Adipose tissue (tissue), 3 donors: ENCODE data around the gene ALG6. TPM values are rescaled to one million over a fixed set of nuclear protein-coding genes. Genes with fewer than 3 reads are reported as not detected.
"Not testable (repeated sequence)": the region's sequence is repeated elsewhere in the genome, so short reads cannot be mapped to it uniquely, and the experiment has no call there.

Experiments used
- H3K27ac ChIP-seq: one replicate; pipeline ENCODE4 v1.5.1; 2013; ENCODE audit warnings: low read depth, low read length
- WGBS, 3 donors: extraction: QIAGEN DNeasy Blood & Tissue Kit; methylation state at CpG; one replicate each; pipeline ENCODE4 v1.1.7; 2013; 5-methylcytosine and 5-hydroxymethylcytosine counted together
- polyA plus RNA-seq, 3 donors: library from polyadenylated mRNA; stranded (reverse); fragments of 200-250 nt; gene quantifications; one replicate each; pipeline ENCODE4 v1.2.3, GENCODE V29; 2013
- donor health status: healthy with polysubstance abuse.
- donor health status: Bipolar disorder and iron deficiency.
- donor health status: healthy.

Gene ALG6
- polyA plus RNA-seq, 3 donors = 5.9 to 6.9 (median 6.2) TPM

- H3K27ac ChIP-seq = no peak overlapping the region
- 11 to 13% (median 12%) methylated on average over 37 of the region's 37 CpGs for WGBS, 3 donors
Measured at GRCh38 chr1:63326473-63327380, 40.7 kb upstream of the ALG6 start.

GRCh38 chr1:63327417-63328054 lies 39.9 kb upstream of the ALG6 start:
- no peak overlapping the region for H3K27ac ChIP-seq
- 6 to 9% (median 8%) methylated on average over 24 to 25 of the region's 25 CpGs for WGBS, 3 donors

GRCh38 chr1:63328122-63328521 lies 39.3 kb upstream of the ALG6 start:
- H3K27ac ChIP-seq = no peak overlapping the region
- WGBS, 3 donors = 46 to 55% (median 54%) methylated on average over 8 of the region's 8 CpGs

GRCh38 chr1:63328781-63329180 lies 38.6 kb upstream of the ALG6 start:
- H3K27ac ChIP-seq = no peak overlapping the region
- WGBS, 3 donors = 68 to 77% (median 75%) methylated on average over 9 of the region's 9 CpGs

GRCh38 chr1:63329621-63330330 lies 37.7 kb upstream of the ALG6 start:
- H3K27ac ChIP-seq = no peak overlapping the region
- WGBS, 3 donors = 3 to 5% (median 4%) methylated on average over 48 to 50 of the region's 50 CpGs

- 4 to 7% (median 6%) methylated on average over 28 of the region's 28 CpGs for WGBS, 3 donors
- no peak overlapping the region for H3K27ac ChIP-seq
Measured at GRCh38 chr1:63330331-63330916, 37.0 kb upstream of the ALG6 start.

- 39 to 44% (median 40%) methylated on average over 2 of the region's 2 CpGs for WGBS, 3 donors
- H3K27ac ChIP-seq = no peak overlapping the region
Measured at GRCh38 chr1:63342402-63342801, 25.0 kb upstream of the ALG6 start.

GRCh38 chr1:63343922-63344321 lies 23.5 kb upstream of the ALG6 start:
- H3K27ac ChIP-seq = no peak overlapping the region
- WGBS, 3 donors = 30 to 70% (median 43%) methylated on average over 1 of the region's 1 CpG

GRCh38 chr1:63350320-63350719 lies 17.1 kb upstream of the ALG6 start:
- WGBS, 3 donors = 93 to 95% (median 95%) methylated on average over 5 of the region's 5 CpGs
- H3K27ac ChIP-seq = no peak overlapping the region

GRCh38 chr1:63352736-63353135 lies 14.7 kb upstream of the ALG6 start:
- no peak overlapping the region for H3K27ac ChIP-seq
- WGBS, 3 donors = 68 to 73% (median 73%) methylated on average over 2 of the region's 2 CpGs

- WGBS, 3 donors = 69 to 74% (median 73%) methylated on average over 2 of the region's 2 CpGs
- not testable (repeated sequence) for H3K27ac ChIP-seq
Measured at GRCh38 chr1:63356234-63356633, 11.2 kb upstream of the ALG6 start.

GRCh38 chr1:63359561-63359960 lies 7.9 kb upstream of the ALG6 start:
- WGBS, 3 donors = 86 to 92% (median 89%) methylated on average over 5 of the region's 5 CpGs

GRCh38 chr1:63362073-63362472 lies 5.4 kb upstream of the ALG6 start:
- H3K27ac ChIP-seq = no peak overlapping the region
- WGBS, 3 donors = 75 to 90% (median 88%) methylated on average over 1 of the region's 1 CpG

More at GRCh38 chr1:63359561-63359960, 7.9 kb upstream of the ALG6 start:
- no peak overlapping the region for H3K27ac ChIP-seq

GRCh38 chr1:63362578-63362977 lies 4.8 kb upstream of the ALG6 start:
- WGBS, 3 donors = 90 to 96% (median 93%) methylated on average over 1 of the region's 1 CpG
- H3K27ac ChIP-seq = no peak overlapping the region

GRCh38 chr1:63363014-63363413 lies 4.4 kb upstream of the ALG6 start:
- WGBS, 3 donors = 87 to 90% (median 88%) methylated on average over 5 of the region's 5 CpGs
- H3K27ac ChIP-seq = no peak overlapping the region

GRCh38 chr1:63366908-63367214 lies 566 bp upstream of the ALG6 start:
- no peak overlapping the region for H3K27ac ChIP-seq

GRCh38 chr1:63368131-63368530 lies 704 bp downstream of the ALG6 start:
- no peak overlapping the region for H3K27ac ChIP-seq
- 1 to 4% (median 3%) methylated on average over 10 of the region's 10 CpGs for WGBS, 3 donors

More at GRCh38 chr1:63366908-63367214, 566 bp upstream of the ALG6 start:
- 88 to 90% (median 89%) methylated on average over 7 of the region's 7 CpGs for WGBS, 3 donors

- no peak overlapping the region for H3K27ac ChIP-seq
- 97 to 99% (median 98%) methylated on average over 2 of the region's 2 CpGs for WGBS, 3 donors
Measured at GRCh38 chr1:63379583-63379982, 12.2 kb downstream of the ALG6 start.

- H3K27ac ChIP-seq = no peak overlapping the region
- WGBS, 3 donors = 81 to 96% (median 87%) methylated on average over 1 of the region's 1 CpG
Measured at GRCh38 chr1:63381741-63382140, 14.3 kb downstream of the ALG6 start.
